CD14-positive monocyte (primary cell): ENCODE results near the gene SYTL5. TPM values are rescaled to one million over a fixed set of nuclear protein-coding genes. Genes with fewer than 3 reads are reported as not detected.

Experiments used
- DNase-seq, 3 donors: peaks; one replicate each; pipeline ENCODE4 v3.0.0-alpha.2; 2011 to 2022
- H2AFZ ChIP-seq: 2 replicates; pipeline ENCODE4 v1.6.0; 2012; ENCODE audit warnings: mild to moderate bottlenecking, low read depth, low read length, inconsistent platforms; ENCODE audit not compliant: insufficient read depth, poor library complexity, severe bottlenecking
- H3K27ac ChIP-seq, 2 donors: 1 replicate in 1 of 2; 2 replicates in 1 of 2; pipeline ENCODE4 v1.5.1; 2012 to 2013; ENCODE audit warnings: low read length in 2 of 2, control low read depth in 1 of 2, inconsistent platforms in 1 of 2, low read depth in 1 of 2, mild to moderate bottlenecking in 1 of 2
- H3K27me3 ChIP-seq, 2 donors: one replicate each; pipeline versions ENCODE4 v1.6.0 to v1.6.1; 2011 to 2013; ENCODE audit warnings: low read length in 2 of 2; ENCODE audit not compliant: control insufficient read depth in 2 of 2, insufficient read depth in 2 of 2
- H3K36me3 ChIP-seq, 2 donors: replicated peaks in 1 of 2; 1 replicate in 1 of 2; 2 replicates in 1 of 2; pipeline versions ENCODE4 v1.5.1 to v1.6.1; 2012 to 2013; ENCODE audit warnings: low read length in 2 of 2, control low read depth in 1 of 2, inconsistent platforms in 1 of 2, mild to moderate bottlenecking in 1 of 2; ENCODE audit not compliant: insufficient read depth in 2 of 2, control insufficient read depth in 1 of 2
- H3K4me1 ChIP-seq, 2 donors: 1 replicate in 1 of 2; 2 replicates in 1 of 2; pipeline versions ENCODE4 v1.5.1 to v1.6.1; 2012 to 2013; ENCODE audit warnings: low read length in 2 of 2, control low read depth in 1 of 2, inconsistent platforms in 1 of 2, mild to moderate bottlenecking in 1 of 2, moderate library complexity in 1 of 2; ENCODE audit not compliant: insufficient read depth in 2 of 2, control insufficient read depth in 1 of 2
- H3K4me2 ChIP-seq: replicated peaks from 2 replicates; pipeline ENCODE3; 2012; ENCODE audit warnings: low read length, moderate library complexity, mild to moderate bottlenecking; ENCODE audit not compliant: poor library complexity, severe bottlenecking; ENCODE audit errors: extremely low read depth
- H3K4me3 ChIP-seq, 3 experiments: fragments of 200-600 bp in 1 of 3; sonication (generic) in 1 of 3; replicated peaks in 1 of 3; 1 replicate in 2 of 3; 2 replicates in 1 of 3; pipeline ENCODE4 v1.5.1; 2011 to 2013; ENCODE audit warnings: low read length in 3 of 3, mild to moderate bottlenecking in 3 of 3, control low read depth in 2 of 3, low read depth in 2 of 3, inconsistent platforms in 1 of 3, moderate library complexity in 1 of 3
- H3K79me2 ChIP-seq: 2 replicates; pipeline ENCODE4 v1.6.0; 2012; ENCODE audit warnings: mild to moderate bottlenecking, control low read depth, inconsistent platforms, low read length, moderate library complexity; ENCODE audit not compliant: insufficient read depth
- H3K9ac ChIP-seq: 2 replicates; pipeline ENCODE4 v1.6.0; 2017; ENCODE audit warnings: low read length, mild to moderate bottlenecking; ENCODE audit not compliant: insufficient read depth, poor library complexity, severe bottlenecking
- H3K9me3 ChIP-seq, 2 donors: replicated peaks in 1 of 2; 1 replicate in 1 of 2; 2 replicates in 1 of 2; pipeline versions ENCODE4 v1.5.1 to v1.6.1; 2012 to 2013; ENCODE audit warnings: low read length in 2 of 2, control low read depth in 1 of 2; ENCODE audit not compliant: control insufficient read depth in 1 of 2, insufficient read depth in 1 of 2
- H4K20me1 ChIP-seq: 2 replicates; pipeline ENCODE4 v1.6.0; 2012; ENCODE audit warnings: mild to moderate bottlenecking, low read length, control low read depth, moderate library complexity; ENCODE audit not compliant: insufficient read depth
- H3K27ac Mint-ChIP-seq, 7 donors: one replicate each; pipeline ENCODE4 v1.8.0; 2020; ENCODE audit warnings: mild to moderate bottlenecking in 7 of 7, mixed read lengths in 7 of 7, moderate library complexity in 6 of 7, inconsistent platforms in 2 of 7
- H3K27me3 Mint-ChIP-seq, 3 donors: one replicate each; pipeline ENCODE4 v1.8.0; 2021 to 2022; ENCODE audit warnings: low read depth in 3 of 3, mild to moderate bottlenecking in 3 of 3, mixed read lengths in 3 of 3, moderate library complexity in 3 of 3, inconsistent platforms in 1 of 3
- H3K36me3 Mint-ChIP-seq, 2 donors: one replicate each; pipeline ENCODE4 v1.8.0; 2020; ENCODE audit warnings: mixed read lengths in 2 of 2, inconsistent platforms in 1 of 2, mild to moderate bottlenecking in 1 of 2
- H3K4me1 Mint-ChIP-seq: one replicate; pipeline ENCODE4 v1.8.0; 2020; ENCODE audit warnings: mild to moderate bottlenecking, mixed read lengths
- H3K4me3 Mint-ChIP-seq, 2 donors: one replicate each; pipeline ENCODE4 v1.8.0; 2020; ENCODE audit warnings: mild to moderate bottlenecking in 2 of 2, mixed read lengths in 2 of 2, moderate library complexity in 1 of 2
- H3K9me3 Mint-ChIP-seq, 7 donors: one replicate each; pipeline ENCODE4 v1.8.0; 2020 to 2022; ENCODE audit warnings: mixed read lengths in 7 of 7, mild to moderate bottlenecking in 6 of 7, moderate library complexity in 6 of 7, inconsistent platforms in 2 of 7
- CTCF ChIP-seq: fragments of 200-600 bp; IDR thresholded peaks from one replicate; pipeline ENCODE4 v1.8.0; 2022; ENCODE audit warnings: antibody characterized with exemption, mild to moderate bottlenecking
- WGBS: methylation state at CpG from one replicate; pipeline ENCODE4 v1.1.5; 2013; ENCODE audit warnings: missing lambda C conversion rate; ENCODE audit not compliant: insufficient coverage; 5-methylcytosine and 5-hydroxymethylcytosine counted together
- intact Hi-C, 2 donors: fragments of 100-400 bp; cut with micrococcal nuclease; formaldehyde crosslinking; loops; one replicate each; pipeline versions ENCODE4 v1.15.0 to v1.15.1; 2023
- polyA plus RNA-seq, 3 donors: library from polyadenylated mRNA; depleted of rRNA in 1 of 3; unstranded in 2 of 3; stranded (reverse) in 1 of 3; fragments of 300-500 nt in 2 of 3; fragments of >200 nt in 1 of 3; fragmentation: Illumina TruSeq in 2 of 3; gene quantifications; 1 replicate in 2 of 3; 2 replicates in 1 of 3; pipeline ENCODE4 v1.2.3, GENCODE V29; 2012 to 2021

SYTL5 gene
- polyA plus RNA-seq, 3 donors, result not detected

DNA sequence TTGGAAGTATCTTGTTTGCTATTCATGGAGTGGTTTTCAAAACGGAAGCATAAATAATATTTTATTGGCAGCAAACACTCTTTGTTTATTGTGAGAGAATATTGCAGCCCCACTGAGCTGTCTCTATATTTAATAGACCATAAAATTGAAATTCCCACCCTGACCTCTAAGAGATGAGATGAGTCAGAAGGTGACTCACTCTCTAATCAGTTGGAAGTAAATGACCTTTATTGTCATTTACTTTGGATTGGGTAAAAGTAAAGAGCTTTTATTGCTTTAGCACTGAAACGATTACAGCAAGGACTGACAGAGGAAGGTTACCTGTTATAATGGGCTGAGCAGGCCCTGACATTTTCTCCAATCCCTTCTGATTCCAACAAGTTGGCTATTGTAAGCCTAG is 55.0 kb downstream of the SYTL5 start:
- H3K79me2 ChIP-seq, result no peaks in the 10 kb centered on the region
- no peaks in the 10 kb centered on the region for H3K36me3 ChIP-seq
- intact Hi-C loops, result no loop called here
- no peak for DNase-seq
- no peaks in the 10 kb centered on the region for H4K20me1 ChIP-seq
- Mint-ChIP-seq H3K4me1 (no peaks in the 10 kb centered on the region), H3K27ac (no peak overlapping the region), H3K9me3 (peaks cover 0 to 5% (median 0%) of the 10 kb centered on the region in 7 donors), H3K36me3 (no peaks in the 10 kb centered on the region), H3K27me3 (peaks cover 0 to 1% (median 0%) of the 10 kb centered on the region in 3 donors), H3K4me3 (no peak overlapping the region)
- no peak overlapping the region for H3K4me2 ChIP-seq
- H3K9ac ChIP-seq, result no peak overlapping the region
- WGBS, result no CpG with 5 or more reads among the region's 2 CpGs
- TF ChIP-seq CTCF, result no peak
- H3K27me3 ChIP-seq, result no peaks in the 10 kb centered on the region
- H2AFZ ChIP-seq, result no peak overlapping the region
- no peaks in the 10 kb centered on the region for H3K9me3 ChIP-seq
- H3K4me1 ChIP-seq, result no peaks in the 10 kb centered on the region
- no peak overlapping the region for H3K27ac ChIP-seq
- no peak overlapping the region for H3K4me3 ChIP-seq

- intact Hi-C loops, result no loop called here
- Histone ChIP-seq H3K79me2 (no peaks in the 10 kb centered on the region), H3K4me2 (no peak overlapping the region), H3K4me3 (no peak overlapping the region), H3K36me3 (no peaks in the 10 kb centered on the region), H3K9ac (no peak overlapping the region), H3K27me3 (no peaks in the 10 kb centered on the region), H4K20me1 (no peaks in the 10 kb centered on the region), H3K4me1 (no peaks in the 10 kb centered on the region), H3K27ac (no peak overlapping the region), H3K9me3 (no peaks in the 10 kb centered on the region), H2AFZ (no peak overlapping the region)
- H3K4me1 Mint-ChIP-seq, result no peaks in the 10 kb centered on the region
- WGBS, result no CpG with 5 or more reads among the region's 2 CpGs
- H3K27me3 Mint-ChIP-seq, result peaks cover 0 to 2% (median 0%) of the 10 kb centered on the region in 3 donors
- no peaks in the 10 kb centered on the region for H3K36me3 Mint-ChIP-seq
- TF ChIP-seq CTCF, result no peak
- no peak overlapping the region for H3K4me3 Mint-ChIP-seq
- H3K9me3 Mint-ChIP-seq, result peaks cover 0 to 4% (median 2%) of the 10 kb centered on the region in 7 donors
- H3K27ac Mint-ChIP-seq, result no peak overlapping the region
- no peak for DNase-seq
Measured at GRCh38 chrX:38066934-38067333, 60.6 kb downstream of the SYTL5 start.
